Measurements from ENCODE around the gene DCAF5.
A peak's percentile ranks its signal among the peaks of the same experiment; 100 is the strongest.

- TF ChIP-seq, protein P1, sequence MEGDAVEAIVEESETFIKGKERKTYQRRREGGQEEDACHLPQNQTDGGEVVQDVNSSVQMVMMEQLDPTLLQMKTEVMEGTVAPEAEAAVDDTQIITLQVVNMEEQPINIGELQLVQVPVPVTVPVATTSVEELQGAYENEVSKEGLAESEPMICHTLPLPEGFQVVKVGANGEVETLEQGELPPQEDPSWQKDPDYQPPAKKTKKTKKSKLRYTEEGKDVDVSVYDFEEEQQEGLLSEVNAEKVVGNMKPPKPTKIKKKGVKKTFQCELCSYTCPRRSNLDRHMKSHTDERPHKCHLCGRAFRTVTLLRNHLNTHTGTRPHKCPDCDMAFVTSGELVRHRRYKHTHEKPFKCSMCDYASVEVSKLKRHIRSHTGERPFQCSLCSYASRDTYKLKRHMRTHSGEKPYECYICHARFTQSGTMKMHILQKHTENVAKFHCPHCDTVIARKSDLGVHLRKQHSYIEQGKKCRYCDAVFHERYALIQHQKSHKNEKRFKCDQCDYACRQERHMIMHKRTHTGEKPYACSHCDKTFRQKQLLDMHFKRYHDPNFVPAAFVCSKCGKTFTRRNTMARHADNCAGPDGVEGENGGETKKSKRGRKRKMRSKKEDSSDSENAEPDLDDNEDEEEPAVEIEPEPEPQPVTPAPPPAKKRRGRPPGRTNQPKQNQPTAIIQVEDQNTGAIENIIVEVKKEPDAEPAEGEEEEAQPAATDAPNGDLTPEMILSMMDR (IDR thresholded peaks at IDR 0.05; ENCODE audit: insufficient read depth, low read length), result no peak
- TF ChIP-seq POLR2AphosphoS5 (IDR thresholded peaks at IDR 0.05; ENCODE audit: low read depth) (no peak), SPI1 (IDR thresholded peaks at IDR 0.05; ENCODE audit: borderline replicate concordance, low read depth) (peak; percentile 19; the same call in 1 of the 2 replicates), REST (IDR thresholded peaks at IDR 0.05; ENCODE audit: insufficient replicate concordance, low read depth) (no peak)
Observed at GRCh38 chr14:69045857-69046475, 107.0 kb downstream of the DCAF5 start.

Measured in HL-60 (cell line).